OCI-LY7 (cell line): ENCODE data around the gene B3GALT6. TPM values are rescaled to one million over a fixed set of nuclear protein-coding genes. Genes with fewer than 3 reads are reported as not detected.
A peak's percentile ranks its signal among the peaks of the same experiment; 100 is the strongest.

Source experiments
- BruUV-seq: library from RNA; stranded (reverse); fragments of 400-500 nt; replicated peaks from 2 replicates; lab custom pipeline; 2021; lab: Mats Ljungman, UMichigan
- CTCF ChIA-PET: fragments of 300-600 bp; sonication (Branson Sonifier 250); formaldehyde crosslinking; loops from one replicate; lab custom pipeline; 2022; ENCODE audit warnings: antibody characterized with exemption; ENCODE audit not compliant: unreplicated experiment; lab: Charles Lee
- POLR2A ChIA-PET: fragments of 300-600 bp; sonication (Branson Sonifier 250); formaldehyde crosslinking; loops from one replicate; lab custom pipeline; 2022; ENCODE audit warnings: antibody characterized with exemption; lab: Charles Lee
- DNase-seq: peaks from one replicate; pipeline ENCODE4 v3.0.0-alpha.2; 2015; ENCODE audit warnings: low spot score
- H2AFZ ChIP-seq: fragments of 200-600 bp; sonication (generic), shearing (Covaris generic); 2 replicates; pipeline ENCODE4 v1.6.1; 2014; ENCODE audit warnings: mild to moderate bottlenecking, antibody characterized with exemption, low read length, moderate library complexity
- H3K27ac ChIP-seq: fragments of 200-600 bp; sonication (generic); 2 replicates; pipeline ENCODE4 v1.5.1; 2014; ENCODE audit warnings: mixed run types, low read depth, mild to moderate bottlenecking, moderate library complexity, low read length, inconsistent platforms; ENCODE audit not compliant: poor library complexity, severe bottlenecking
- H3K36me3 ChIP-seq: fragments of 200-600 bp; sonication (generic); 2 replicates; pipeline ENCODE4 v1.6.1; 2014; ENCODE audit warnings: mild to moderate bottlenecking, antibody characterized with exemption, low read length, moderate library complexity, mixed read lengths; ENCODE audit not compliant: insufficient read depth
- H3K4me1 ChIP-seq: fragments of 200-600 bp; sonication (generic); 2 replicates; pipeline ENCODE4 v1.5.1; 2014; ENCODE audit warnings: mild to moderate bottlenecking, low read length; ENCODE audit not compliant: insufficient read depth, poor library complexity, severe bottlenecking
- H3K4me2 ChIP-seq: fragments of 200-600 bp; sonication (generic); 2 replicates; pipeline ENCODE4 v1.6.1; 2014; ENCODE audit warnings: mild to moderate bottlenecking, low read length
- H3K4me3 ChIP-seq: fragments of 200-600 bp; sonication (generic); 2 replicates; pipeline ENCODE4 v1.5.1; 2014; ENCODE audit warnings: mild to moderate bottlenecking, low read depth, low read length; ENCODE audit not compliant: poor library complexity, severe bottlenecking
- H3K79me2 ChIP-seq: fragments of 200-600 bp; sonication (generic); 2 replicates; pipeline ENCODE4 v1.6.1; 2016; ENCODE audit warnings: low read depth, mild to moderate bottlenecking, low read length, moderate library complexity, mixed read lengths; ENCODE audit not compliant: insufficient read depth
- H3K9me2 ChIP-seq: fragments of 200-600 bp; sonication (generic); 2 replicates; pipeline ENCODE4 v1.6.1; 2016; ENCODE audit warnings: mild to moderate bottlenecking, low read length, mixed read lengths; ENCODE audit not compliant: insufficient read depth
- H3K9me3 ChIP-seq: fragments of 200-600 bp; sonication (generic); 2 replicates; pipeline ENCODE4 v1.6.1; 2014; ENCODE audit warnings: mild to moderate bottlenecking, mixed run types, low read length, mixed read lengths
- H4K20me1 ChIP-seq: fragments of 200-600 bp; sonication (generic); 2 replicates; pipeline ENCODE4 v1.6.1; 2014; ENCODE audit warnings: mild to moderate bottlenecking, antibody characterized with exemption, low read length, moderate library complexity, mixed read lengths; ENCODE audit not compliant: insufficient read depth
- CTCF ChIP-seq: fragments of 200-600 bp; sonication (generic); conservative IDR thresholded peaks from 2 replicates; pipeline ENCODE4 v1.5.1; 2014; ENCODE audit warnings: mild to moderate bottlenecking, antibody characterized with exemption, low read length, moderate library complexity, mixed read lengths
- EZH2phosphoT487 ChIP-seq: fragments of 200-600 bp; sonication (generic); IDR thresholded peaks from 2 replicates; pipeline ENCODE4 v1.6.1; 2018; ENCODE audit warnings: low read depth, borderline replicate concordance, mild to moderate bottlenecking, mixed run types, antibody characterized with exemption, low read length, moderate library complexity, mixed read lengths
- intact Hi-C: fragments of 100-400 bp; cut with micrococcal nuclease; formaldehyde crosslinking; loops from one replicate; pipeline ENCODE4 v1.10.0; 2022; ENCODE audit not compliant: unreplicated experiment
- total RNA-seq, 2 experiments: library from RNA; depleted of rRNA in 1 of 2; stranded (reverse); fragments of >200 nt in 1 of 2; shearing (Covaris generic) in 1 of 2; gene quantifications; 2 replicates each; pipeline ENCODE4 v1.2.3, GENCODE V29; 2014 to 2022

B3GALT6 gene
- total RNA-seq, 2 experiments from 2014 or later: 27.1 to 36.2 TPM

- TF ChIP-seq CTCF: no peak
- no peak for TF ChIP-seq EZH2phosphoT487
- CTCF ChIA-PET: no interaction called here
- BruUV-seq: no TSS peak
- Histone ChIP-seq H3K79me2 (peaks cover 33% of the 10 kb centered on the region), H3K9me2 (no peaks in the 10 kb centered on the region), H3K4me2 (no peak overlapping the region), H2AFZ (no peak overlapping the region), H3K9me3 (no peaks in the 10 kb centered on the region), H3K4me3 (no peak overlapping the region), H3K36me3 (peaks cover 79% of the 10 kb centered on the region), H3K4me1 (peaks cover 18% of the 10 kb centered on the region), H3K27ac (no peak overlapping the region), H4K20me1 (0 out of 2 replicates have a peak, but pooled peaks cover 12% of the 10 kb centered on the region)
- POLR2A ChIA-PET: no interaction called here
- no peak for DNase-seq
- intact Hi-C loops: no loop called here
Observed at GRCh38 chr1:1267488-1268283, 35.6 kb downstream of the B3GALT6 start.

- no peak overlapping the region for H3K4me3 ChIP-seq
- intact Hi-C loops: no loop called here
- H3K4me2 ChIP-seq: no peak overlapping the region
- POLR2A ChIA-PET: no interaction called here
- BruUV-seq: no TSS peak
- H2AFZ ChIP-seq: no peak overlapping the region
- DNase-seq: no peak
- H3K36me3 ChIP-seq: peaks cover 73% of the 10 kb centered on the region
- TF ChIP-seq EZH2phosphoT487 (no peak), CTCF (no peak)
- no peak overlapping the region for H3K27ac ChIP-seq
- no peaks in the 10 kb centered on the region for H3K9me2 ChIP-seq
- peaks cover 39% of the 10 kb centered on the region for H3K79me2 ChIP-seq
- H3K4me1 ChIP-seq: peaks cover 19% of the 10 kb centered on the region
- 0 out of 2 replicates have a peak, but pooled peaks cover 12% of the 10 kb centered on the region for H4K20me1 ChIP-seq
- no peaks in the 10 kb centered on the region for H3K9me3 ChIP-seq
- CTCF ChIA-PET: no interaction called here
Observed at GRCh38 chr1:1268284-1268682, 36.2 kb downstream of the B3GALT6 start.

- 0 out of 2 replicates have a peak, but pooled peaks cover 12% of the 10 kb centered on the region for H4K20me1 ChIP-seq
- intact Hi-C loops: no loop called here
- H3K4me2 ChIP-seq: peak overlapping the region; percentile 35; the same call in 1 of the 2 replicates
- no peaks in the 10 kb centered on the region for H3K9me3 ChIP-seq
- H3K79me2 ChIP-seq: peaks cover 39% of the 10 kb centered on the region
- BruUV-seq: no TSS peak
- no peak for DNase-seq
- TF ChIP-seq EZH2phosphoT487 (no peak), CTCF (no peak)
- peaks cover 52% of the 10 kb centered on the region for H3K36me3 ChIP-seq
- no peaks in the 10 kb centered on the region for H3K9me2 ChIP-seq
- ChIA-PET CTCF (no interaction called here), POLR2A (no interaction called here)
- peaks cover 26% of the 10 kb centered on the region for H3K4me1 ChIP-seq
- H3K4me3 ChIP-seq: peak overlapping the region; percentile 2
- no peak overlapping the region for H2AFZ ChIP-seq
- no peak overlapping the region for H3K27ac ChIP-seq
Observed at GRCh38 chr1:1270813-1271212, 38.8 kb downstream of the B3GALT6 start.
